SU-DHL-6 (cell line): ENCODE measurements around the gene CREBBP.

Experiments
- H2AFZ ChIP-seq: fragments of 200-600 bp; sonication (generic); 2 replicates; pipeline ENCODE4 v1.6.1; 2014; ENCODE audit warnings: low read depth, mild to moderate bottlenecking, moderate library complexity, mixed read lengths, antibody characterized with exemption, low read length; ENCODE audit not compliant: severe bottlenecking
- H3F3A ChIP-seq: fragments of 200-600 bp; shearing (Covaris generic); 2 replicates; pipeline ENCODE4 v1.6.0; 2016; ENCODE audit warnings: antibody characterized with exemption, mild to moderate bottlenecking; ENCODE audit not compliant: insufficient read depth
- H3K27ac ChIP-seq: fragments of 200-600 bp; sonication (generic); 2 replicates; pipeline ENCODE4 v1.5.1; 2016; ENCODE audit warnings: low read depth, mild to moderate bottlenecking, low read length, moderate library complexity, mixed read lengths
- H3K27me3 ChIP-seq: fragments of 200-600 bp; sonication (generic), shearing (Covaris generic); 2 replicates; pipeline ENCODE4 v1.6.0; 2014; ENCODE audit warnings: mild to moderate bottlenecking, low read length
- H3K36me3 ChIP-seq: fragments of 200-600 bp; sonication (generic); 2 replicates; pipeline ENCODE4 v1.6.1; 2014; ENCODE audit warnings: mild to moderate bottlenecking, low read length, mixed read lengths
- H3K4me2 ChIP-seq: fragments of 300-600, 200-600 bp; shearing (Covaris generic), sonication (generic); 2 replicates; pipeline ENCODE4 v1.6.0; 2014; ENCODE audit warnings: low read length, low read depth, mild to moderate bottlenecking; ENCODE audit not compliant: poor library complexity, severe bottlenecking
- H3K4me3 ChIP-seq: fragments of 200-600 bp; sonication (generic); 2 replicates; pipeline ENCODE4 v1.5.1; 2014; ENCODE audit warnings: antibody characterized with exemption, low read length, mild to moderate bottlenecking, mixed read lengths; ENCODE audit not compliant: insufficient read depth, poor library complexity, severe bottlenecking
- H3K79me2 ChIP-seq: fragments of 200-600 bp; sonication (generic); 2 replicates; pipeline ENCODE4 v1.6.1; 2014; ENCODE audit warnings: mild to moderate bottlenecking, low read length, moderate library complexity; ENCODE audit not compliant: insufficient read depth
- H3K9ac ChIP-seq: fragments of 200-600 bp; sonication (generic); 2 replicates; pipeline ENCODE4 v1.7.0; 2014; ENCODE audit warnings: mild to moderate bottlenecking, low read length
- H3K9me2 ChIP-seq: fragments of 200-600 bp; sonication (generic); replicated peaks from 2 replicates; pipeline ENCODE4 v1.6.1; 2014; ENCODE audit warnings: low read length; ENCODE audit not compliant: insufficient read depth
- H3K9me3 ChIP-seq: fragments of 200-600 bp; sonication (generic); 2 replicates; pipeline ENCODE4 v1.6.1; 2014; ENCODE audit warnings: low read length, mixed read lengths; ENCODE audit not compliant: insufficient read depth
- H4K20me1 ChIP-seq: fragments of 200-600 bp; sonication (generic); 2 replicates; pipeline ENCODE4 v1.6.1; 2014; ENCODE audit warnings: low read depth, mild to moderate bottlenecking, antibody characterized with exemption, low read length, moderate library complexity, mixed read lengths
- CTCF ChIP-seq: fragments of 200-600 bp; sonication (generic); IDR thresholded peaks from one replicate; pipeline ENCODE4 v1.5.1; 2017; ENCODE audit warnings: antibody characterized with exemption, mild to moderate bottlenecking, low read length, moderate library complexity; ENCODE audit not compliant: insufficient read depth, poor library complexity, severe bottlenecking
- EZH2phosphoT487 ChIP-seq: fragments of 200-600 bp; sonication (generic), shearing (Covaris generic); conservative IDR thresholded peaks from 2 replicates; pipeline ENCODE4 v1.6.1; 2018; ENCODE audit warnings: mild to moderate bottlenecking, antibody characterized with exemption, low read length, moderate library complexity, mixed read lengths

CREBBP gene

GRCh38 chr16:3908951-3909437 is 28.5 kb upstream of the CREBBP start:
- no peaks in the 10 kb centered on the region for H3K36me3 ChIP-seq
- no peaks in the 10 kb centered on the region for H4K20me1 ChIP-seq
- H3K9me2 ChIP-seq, result no peaks in the 10 kb centered on the region
- H2AFZ ChIP-seq, result no peak overlapping the region
- H3K27ac ChIP-seq, result no peak overlapping the region
- no peaks in the 10 kb centered on the region for H3F3A ChIP-seq
- H3K27me3 ChIP-seq, result no peaks in the 10 kb centered on the region
- H3K9me3 ChIP-seq, result no peaks in the 10 kb centered on the region
- no peak overlapping the region for H3K4me3 ChIP-seq
- no peak overlapping the region for H3K4me2 ChIP-seq
- no peaks in the 10 kb centered on the region for H3K79me2 ChIP-seq
- no peak overlapping the region for H3K9ac ChIP-seq
- TF ChIP-seq CTCF (no peak), EZH2phosphoT487 (no peak)

GRCh38 chr16:3907586-3907985 is 27.1 kb upstream of the CREBBP start:
- TF ChIP-seq CTCF (no peak), EZH2phosphoT487 (no peak)
- Histone ChIP-seq H3K36me3 (no peaks in the 10 kb centered on the region), H3K27ac (no peak overlapping the region), H3K27me3 (no peaks in the 10 kb centered on the region), H2AFZ (no peak overlapping the region), H3K4me3 (no peak overlapping the region), H3K79me2 (no peaks in the 10 kb centered on the region), H4K20me1 (no peaks in the 10 kb centered on the region), H3K9me3 (no peaks in the 10 kb centered on the region), H3F3A (no peaks in the 10 kb centered on the region), H3K9ac (no peak overlapping the region), H3K9me2 (no peaks in the 10 kb centered on the region), H3K4me2 (no peak overlapping the region)

- Histone ChIP-seq H3F3A (no peaks in the 10 kb centered on the region), H2AFZ (no peak overlapping the region), H3K4me2 (no peak overlapping the region), H4K20me1 (no peaks in the 10 kb centered on the region), H3K79me2 (no peaks in the 10 kb centered on the region), H3K36me3 (no peaks in the 10 kb centered on the region), H3K9me3 (no peaks in the 10 kb centered on the region), H3K27ac (no peak overlapping the region), H3K4me3 (no peak overlapping the region), H3K9ac (no peak overlapping the region), H3K9me2 (no peaks in the 10 kb centered on the region), H3K27me3 (no peaks in the 10 kb centered on the region)
- TF ChIP-seq EZH2phosphoT487, result no peak
- TF ChIP-seq CTCF, result no peak
These were observed 25.9 kb upstream of the CREBBP start for GRCh38 chr16:3906363-3906762.
